Activated effector memory CD4-positive, alpha-beta T cell treated with Interleukin-2 at 50 U/mL for 16 hours (primary cell): ENCODE data around the gene CNKSR2.
"Not testable (repeated sequence)": the region's sequence is repeated elsewhere in the genome, so short reads cannot be mapped to it uniquely, and the experiment has no call there.

Experiments used
- DNase-seq: peaks from one replicate; pipeline ENCODE4 v3.0.0-alpha.2; 2020

Gene CNKSR2

GRCh38 chrX:21457718-21458117 lies 83.5 kb downstream of the CNKSR2 start:
- no peak for DNase-seq

- DNase-seq, result no peak
Measured at GRCh38 chrX:21469071-21469470, 94.9 kb downstream of the CNKSR2 start.

GRCh38 chrX:21476909-21477308 lies 102.7 kb downstream of the CNKSR2 start:
- DNase-seq, result no peak

- no peak for DNase-seq
Measured at GRCh38 chrX:21479695-21480270, 105.6 kb downstream of the CNKSR2 start.

- DNase-seq, result no peak
Measured at GRCh38 chrX:21481761-21482160, 107.5 kb downstream of the CNKSR2 start.

- not testable (repeated sequence) for DNase-seq
Measured at GRCh38 chrX:21484051-21484450, 109.8 kb downstream of the CNKSR2 start.

GRCh38 chrX:21487832-21488231 lies 113.6 kb downstream of the CNKSR2 start:
- DNase-seq, result no peak

- DNase-seq, result no peak
Measured at GRCh38 chrX:21490341-21490740, 116.1 kb downstream of the CNKSR2 start.

- no peak for DNase-seq
Measured at GRCh38 chrX:21493226-21493830, 119.1 kb downstream of the CNKSR2 start.

- no peak for DNase-seq
Measured at GRCh38 chrX:21503593-21503992, 129.4 kb downstream of the CNKSR2 start.

- no peak for DNase-seq
Measured at GRCh38 chrX:21509912-21510311, 135.7 kb downstream of the CNKSR2 start.

GRCh38 chrX:21524008-21524407 lies 149.8 kb downstream of the CNKSR2 start:
- DNase-seq, result no peak

- DNase-seq, result no peak
Measured at GRCh38 chrX:21528076-21528475, 153.9 kb downstream of the CNKSR2 start.

- DNase-seq, result no peak
Measured at GRCh38 chrX:21529771-21530170, 155.6 kb downstream of the CNKSR2 start.

- DNase-seq, result not testable (repeated sequence)
Measured at GRCh38 chrX:21544642-21545041, 170.4 kb downstream of the CNKSR2 start.

GRCh38 chrX:21559417-21559816 lies 185.2 kb downstream of the CNKSR2 start:
- DNase-seq, result no peak

GRCh38 chrX:21565025-21565424 lies 190.8 kb downstream of the CNKSR2 start:
- no peak for DNase-seq

GRCh38 chrX:21574793-21575192 lies 200.6 kb downstream of the CNKSR2 start:
- DNase-seq, result no peak

- no peak for DNase-seq
Measured at GRCh38 chrX:21581479-21581878, 207.3 kb downstream of the CNKSR2 start.

- no peak for DNase-seq
Measured at GRCh38 chrX:21586001-21586400, 211.8 kb downstream of the CNKSR2 start.

- no peak for DNase-seq
Measured at GRCh38 chrX:21590012-21590776, 216.0 kb downstream of the CNKSR2 start.

GRCh38 chrX:21606002-21606401 lies 231.8 kb downstream of the CNKSR2 start:
- DNase-seq, result no peak

GRCh38 chrX:21610168-21610567 lies 235.9 kb downstream of the CNKSR2 start:
- no peak for DNase-seq

- DNase-seq, result no peak
Measured at GRCh38 chrX:21612154-21612553, 237.9 kb downstream of the CNKSR2 start.
